ENCODE measurements around the gene MTTP.

Gene MTTP

DNA sequence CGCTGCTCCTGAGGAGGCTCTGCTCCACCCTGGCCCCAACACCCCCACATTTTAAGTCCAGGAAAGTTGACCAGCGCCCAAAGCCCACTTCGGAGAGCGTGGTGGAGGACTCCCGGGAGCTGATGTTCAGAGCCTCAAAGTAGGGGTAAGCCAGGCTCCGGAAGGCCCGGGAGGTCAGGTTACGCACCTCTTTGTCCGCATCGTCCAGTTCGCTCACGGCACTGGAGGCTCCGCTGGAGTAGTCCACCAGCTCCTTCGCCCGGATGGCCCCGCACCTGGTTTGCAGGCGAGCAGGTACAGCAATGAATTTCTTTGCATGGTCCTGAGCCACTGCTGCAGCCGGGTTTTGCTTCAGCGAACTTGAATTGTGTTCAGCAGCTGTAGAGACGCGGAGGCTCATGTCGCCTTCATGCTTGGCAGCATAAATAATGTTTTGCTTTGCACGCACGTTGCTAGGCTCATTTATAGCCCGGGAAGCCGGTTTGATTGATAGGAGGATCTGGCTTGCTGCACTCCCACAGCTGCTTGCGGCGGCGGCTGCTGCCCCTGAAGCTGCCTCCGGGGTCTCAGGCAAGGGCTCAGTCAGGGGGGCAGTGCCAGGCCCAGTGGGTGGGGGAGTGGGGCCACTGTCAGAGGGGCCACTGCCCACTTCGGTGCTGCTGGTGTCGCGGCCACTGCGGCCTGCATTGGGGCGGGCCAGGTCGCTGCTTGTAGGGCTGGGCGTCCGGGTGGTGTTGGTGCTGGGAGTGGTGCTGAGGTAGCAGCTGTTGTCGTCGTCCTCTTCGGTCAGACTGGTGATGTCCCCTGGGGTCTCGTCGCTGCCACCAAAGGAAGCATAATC, 78.2 kb downstream of the MTTP start:
- DNase-seq (ENCODE audit: low spot score) (peak; percentile 50), ATAC-seq (ENCODE audit: low read depth) (no peak)
- Histone ChIP-seq H3K36me3 (ENCODE audit: low read depth) (no peaks in the 10 kb centered on the region), H3K9me3 (ENCODE audit: severe bottlenecking) (no peaks in the 10 kb centered on the region), H3K27ac (ENCODE audit: poor library complexity, severe bottlenecking) (no peak overlapping the region), H3K4me3 (ENCODE audit: severe bottlenecking) (no peak overlapping the region), H3K4me1 (ENCODE audit: insufficient read depth, poor library complexity, severe bottlenecking) (peaks cover 14% of the 10 kb centered on the region), H3K27me3 (ENCODE audit: insufficient read depth, poor library complexity, severe bottlenecking) (no peaks in the 10 kb centered on the region)
- no peak for TF ChIP-seq CTCF (IDR thresholded peaks at IDR 0.05; ENCODE audit: poor library complexity, severe bottlenecking)

DNA sequence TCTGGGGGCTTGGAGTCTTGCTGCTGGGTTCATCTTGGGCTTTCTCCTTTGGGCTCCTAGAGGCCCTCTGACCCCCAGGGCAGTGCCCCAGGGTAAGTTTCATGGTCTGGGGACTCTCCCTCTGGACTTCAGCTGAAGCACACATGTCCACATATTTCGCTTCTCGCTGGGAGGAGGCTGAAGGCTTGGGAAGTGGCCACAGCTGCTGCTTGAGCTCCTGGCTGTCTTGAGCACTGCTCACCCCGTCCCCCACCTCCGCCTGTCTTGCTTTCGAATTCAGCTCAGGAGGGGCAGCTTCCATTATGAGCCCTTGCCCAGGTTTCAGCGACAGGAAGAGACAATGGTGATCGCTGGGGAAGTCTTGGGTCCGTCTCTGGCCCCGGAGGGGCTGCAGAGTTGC, 79.3 kb downstream of the MTTP start:
- Histone ChIP-seq H3K36me3 (ENCODE audit: low read depth) (no peaks in the 10 kb centered on the region), H3K9me3 (ENCODE audit: severe bottlenecking) (no peaks in the 10 kb centered on the region), H3K27ac (ENCODE audit: poor library complexity, severe bottlenecking) (no peak overlapping the region), H3K27me3 (ENCODE audit: insufficient read depth, poor library complexity, severe bottlenecking) (no peaks in the 10 kb centered on the region), H3K4me3 (ENCODE audit: severe bottlenecking) (no peak overlapping the region), H3K4me1 (ENCODE audit: insufficient read depth, poor library complexity, severe bottlenecking) (peaks cover 20% of the 10 kb centered on the region)
- ATAC-seq (ENCODE audit: low read depth) (no peak), DNase-seq (ENCODE audit: low spot score) (no peak)
- TF ChIP-seq CTCF (IDR thresholded peaks at IDR 0.05; ENCODE audit: poor library complexity, severe bottlenecking), result no peak

DNA sequence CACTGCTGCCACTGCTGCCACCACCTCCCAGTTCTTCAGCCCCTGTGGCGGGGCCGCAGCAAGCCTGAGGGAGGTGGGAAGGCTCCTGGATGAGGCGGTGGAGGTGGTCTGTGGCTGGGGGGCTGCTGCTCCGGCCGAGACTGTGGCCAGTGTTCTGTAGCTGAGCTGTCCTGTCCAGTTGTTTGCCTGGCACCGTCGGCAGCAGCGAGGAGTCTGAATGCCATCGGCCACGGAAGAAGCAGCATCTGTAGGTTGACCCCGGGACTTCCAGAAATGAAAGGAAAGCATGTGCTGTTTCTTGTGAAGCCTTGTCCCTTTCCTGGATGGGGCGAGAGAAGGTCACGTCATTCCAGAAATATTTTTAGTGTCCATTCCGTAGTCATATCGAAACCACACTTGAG, 79.7 kb downstream of the MTTP start:
- H3K4me1 ChIP-seq (ENCODE audit: insufficient read depth, poor library complexity, severe bottlenecking), result peaks cover 20% of the 10 kb centered on the region
- ATAC-seq (ENCODE audit: low read depth) (no peak), DNase-seq (ENCODE audit: low spot score) (peak; percentile 37)
- no peak overlapping the region for H3K27ac ChIP-seq (ENCODE audit: poor library complexity, severe bottlenecking)
- no peak for TF ChIP-seq CTCF (IDR thresholded peaks at IDR 0.05; ENCODE audit: poor library complexity, severe bottlenecking)
- H3K36me3 ChIP-seq (ENCODE audit: low read depth), result no peaks in the 10 kb centered on the region
- H3K4me3 ChIP-seq (ENCODE audit: severe bottlenecking), result no peak overlapping the region
- no peaks in the 10 kb centered on the region for H3K27me3 ChIP-seq (ENCODE audit: insufficient read depth, poor library complexity, severe bottlenecking)
- H3K9me3 ChIP-seq (ENCODE audit: severe bottlenecking), result no peaks in the 10 kb centered on the region

DNA sequence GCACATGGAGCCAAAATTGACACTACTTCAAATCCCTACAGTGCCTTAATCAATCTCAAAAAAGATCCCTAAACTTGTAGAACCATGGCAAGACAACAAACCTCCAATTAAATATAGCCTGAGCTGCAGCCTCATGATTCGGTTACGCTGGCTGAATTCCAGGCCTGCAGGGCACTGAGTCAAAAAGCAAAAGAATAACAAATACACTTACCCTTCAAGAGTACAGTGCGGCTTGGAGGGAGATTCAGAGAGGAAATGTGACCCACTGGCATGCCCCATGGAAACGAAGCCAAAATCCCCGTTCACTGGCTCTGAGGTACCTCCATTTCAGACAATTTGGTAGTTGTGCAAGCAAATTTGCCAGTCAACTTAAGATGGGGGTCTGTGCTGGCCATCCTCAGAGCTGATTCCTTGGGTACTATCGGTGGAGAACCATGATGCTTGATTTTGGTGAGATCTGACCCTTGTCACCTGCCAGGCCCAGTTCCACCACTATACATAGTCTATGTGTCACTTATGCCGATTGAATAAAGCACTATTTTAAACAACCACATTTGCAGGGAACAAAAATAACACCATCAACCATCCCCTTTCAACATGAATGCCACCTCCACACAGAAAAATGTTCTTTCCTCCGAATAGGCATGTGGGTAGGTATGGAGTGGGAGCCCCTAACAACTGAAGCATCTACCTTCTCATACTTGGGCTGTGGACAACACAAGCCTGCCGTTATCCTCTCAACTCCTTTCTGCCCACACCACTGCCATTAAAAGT, 80.9 kb downstream of the MTTP start:
- Histone ChIP-seq H3K4me1 (ENCODE audit: insufficient read depth, poor library complexity, severe bottlenecking) (peaks cover 20% of the 10 kb centered on the region), H3K4me3 (ENCODE audit: severe bottlenecking) (no peak overlapping the region), H3K9me3 (ENCODE audit: severe bottlenecking) (no peaks in the 10 kb centered on the region), H3K27me3 (ENCODE audit: insufficient read depth, poor library complexity, severe bottlenecking) (no peaks in the 10 kb centered on the region), H3K27ac (ENCODE audit: poor library complexity, severe bottlenecking) (no peak overlapping the region), H3K36me3 (ENCODE audit: low read depth) (no peaks in the 10 kb centered on the region)
- DNase-seq (ENCODE audit: low spot score), result peak; percentile 65
- TF ChIP-seq CTCF (IDR thresholded peaks at IDR 0.05; ENCODE audit: poor library complexity, severe bottlenecking), result no peak
- ATAC-seq (ENCODE audit: low read depth), result peak; percentile 80
